Fibroblast of the conjunctiva (primary cell): Measurements from ENCODE around the gene SERTM2.

Experiments used
- DNase-seq: peaks from one replicate; pipeline ENCODE4 v3.0.0-alpha.2; 2010; ENCODE audit warnings: low read depth

The SERTM2 gene

GRCh38 chrX:111560801-111561200, 49.4 kb downstream of the SERTM2 start:
- no peak for DNase-seq

GRCh38 chrX:111561851-111562250, 50.4 kb downstream of the SERTM2 start:
- DNase-seq, result no peak

- no peak for DNase-seq
Observed at GRCh38 chrX:111567542-111568255, 56.3 kb downstream of the SERTM2 start.

GRCh38 chrX:111568354-111568753, 56.9 kb downstream of the SERTM2 start:
- no peak for DNase-seq

GRCh38 chrX:111568817-111569216, 57.4 kb downstream of the SERTM2 start:
- DNase-seq, result no peak
